A673 (cell line): ENCODE data around the gene PHTF2. TPM values are rescaled to one million over a fixed set of nuclear protein-coding genes. Genes with fewer than 3 reads are reported as not detected.

ENCODE experiments used
- BruUV-seq: library from RNA; stranded (reverse); fragments of 400-500 nt; replicated peaks from 2 replicates; lab custom pipeline; 2021; lab: Mats Ljungman, UMichigan
- CTCF ChIA-PET: fragments of 300-600 bp; sonication (Branson Sonifier 250); formaldehyde crosslinking; loops from one replicate; lab custom pipeline; 2022; ENCODE audit warnings: antibody characterized with exemption; lab: Charles Lee
- POLR2A ChIA-PET: fragments of 300-600 bp; sonication (Branson Sonifier 250); formaldehyde crosslinking; loops from one replicate; lab custom pipeline; 2022; ENCODE audit warnings: antibody characterized with exemption; ENCODE audit not compliant: low non-redundant PET; lab: Charles Lee
- DNase-seq: peaks from one replicate; pipeline ENCODE4 v3.0.0-alpha.2; 2015; ENCODE audit warnings: low spot score
- H3K27ac ChIP-seq: fragments of 200-600 bp; sonication (generic); 2 replicates; pipeline ENCODE4 v1.5.1; 2016; ENCODE audit warnings: mixed run types, low read depth, mild to moderate bottlenecking, mixed read lengths, antibody characterized with exemption, low read length; ENCODE audit not compliant: poor library complexity, severe bottlenecking
- H3K27me3 ChIP-seq: fragments of 200-600 bp; sonication (generic); replicated peaks from 2 replicates; pipeline ENCODE4 v1.6.1; 2017; ENCODE audit warnings: mixed run types, low read depth, mild to moderate bottlenecking, mixed read lengths, antibody characterized with exemption, low read length; ENCODE audit not compliant: insufficient read depth, poor library complexity
- H3K36me3 ChIP-seq: fragments of 200-600 bp; sonication (generic); 2 replicates; pipeline ENCODE4 v1.6.1; 2016; ENCODE audit warnings: mixed run types, mild to moderate bottlenecking, mixed read lengths, antibody characterized with exemption, low read length; ENCODE audit not compliant: insufficient read depth, poor library complexity, severe bottlenecking
- H3K4me1 ChIP-seq: fragments of 200-600 bp; sonication (generic); 2 replicates; pipeline ENCODE4 v1.6.1; 2017; ENCODE audit warnings: mixed run types, mild to moderate bottlenecking, mixed read lengths, antibody characterized with exemption, low read length; ENCODE audit not compliant: insufficient read depth, poor library complexity, severe bottlenecking
- H3K4me3 ChIP-seq: fragments of 200-600 bp; sonication (generic); 2 replicates; pipeline ENCODE4 v1.5.1; 2016; ENCODE audit warnings: low read depth, mixed run types, mild to moderate bottlenecking, mixed read lengths, low read length; ENCODE audit not compliant: poor library complexity, severe bottlenecking
- H3K9me3 ChIP-seq: fragments of 200-600 bp; sonication (generic); 2 replicates; pipeline ENCODE4 v1.6.1; 2016; ENCODE audit warnings: mixed run types, low read depth, mild to moderate bottlenecking, mixed read lengths, antibody characterized with exemption, low read length; ENCODE audit not compliant: poor library complexity, severe bottlenecking
- EZH2 ChIP-seq: fragments of 200-600 bp; sonication (generic); IDR thresholded peaks from 2 replicates; pipeline ENCODE4 v1.6.1; 2017; ENCODE audit warnings: borderline replicate concordance, low read depth, mild to moderate bottlenecking, mixed read lengths, antibody characterized with exemption, low read length; ENCODE audit not compliant: poor library complexity, severe bottlenecking
- intact Hi-C: fragments of 100-400 bp; cut with micrococcal nuclease; formaldehyde crosslinking; loops from one replicate; pipeline ENCODE4 v1.10.0; 2022; ENCODE audit not compliant: unreplicated experiment
- total RNA-seq: library from RNA; stranded (reverse); gene quantifications from 2 replicates; pipeline ENCODE4 v1.2.3, GENCODE V29; 2021
- TF ChIP-seq, protein P1 (sequence below): fragments of 300-800, 200-600 bp; sonication (generic); conservative IDR thresholded peaks from 2 replicates; pipeline ENCODE4 v1.5.1; 2017; ENCODE audit warnings: low read depth, mild to moderate bottlenecking, antibody characterized with exemption, low read length, moderate library complexity, mixed read lengths

PHTF2 gene
- total RNA-seq, 1 experiment from 2014 or later = 36.6 TPM

GRCh38 chr7:77830649-77831355 is 32.2 kb downstream of the PHTF2 start:
- H3K4me1 ChIP-seq = peaks cover 3% of the 10 kb centered on the region
- no peak for TF ChIP-seq EZH2
- TF ChIP-seq, protein P1, sequence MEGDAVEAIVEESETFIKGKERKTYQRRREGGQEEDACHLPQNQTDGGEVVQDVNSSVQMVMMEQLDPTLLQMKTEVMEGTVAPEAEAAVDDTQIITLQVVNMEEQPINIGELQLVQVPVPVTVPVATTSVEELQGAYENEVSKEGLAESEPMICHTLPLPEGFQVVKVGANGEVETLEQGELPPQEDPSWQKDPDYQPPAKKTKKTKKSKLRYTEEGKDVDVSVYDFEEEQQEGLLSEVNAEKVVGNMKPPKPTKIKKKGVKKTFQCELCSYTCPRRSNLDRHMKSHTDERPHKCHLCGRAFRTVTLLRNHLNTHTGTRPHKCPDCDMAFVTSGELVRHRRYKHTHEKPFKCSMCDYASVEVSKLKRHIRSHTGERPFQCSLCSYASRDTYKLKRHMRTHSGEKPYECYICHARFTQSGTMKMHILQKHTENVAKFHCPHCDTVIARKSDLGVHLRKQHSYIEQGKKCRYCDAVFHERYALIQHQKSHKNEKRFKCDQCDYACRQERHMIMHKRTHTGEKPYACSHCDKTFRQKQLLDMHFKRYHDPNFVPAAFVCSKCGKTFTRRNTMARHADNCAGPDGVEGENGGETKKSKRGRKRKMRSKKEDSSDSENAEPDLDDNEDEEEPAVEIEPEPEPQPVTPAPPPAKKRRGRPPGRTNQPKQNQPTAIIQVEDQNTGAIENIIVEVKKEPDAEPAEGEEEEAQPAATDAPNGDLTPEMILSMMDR = no peak
- H3K36me3 ChIP-seq = no peaks in the 10 kb centered on the region
- intact Hi-C loops = no loop called here
- no TSS peak for BruUV-seq
- H3K4me3 ChIP-seq = no peak overlapping the region
- ChIA-PET CTCF (no interaction called here), POLR2A (no interaction called here)
- no peak for DNase-seq
- no peaks in the 10 kb centered on the region for H3K27me3 ChIP-seq
- H3K27ac ChIP-seq = no peak overlapping the region
- no peaks in the 10 kb centered on the region for H3K9me3 ChIP-seq

DNA sequence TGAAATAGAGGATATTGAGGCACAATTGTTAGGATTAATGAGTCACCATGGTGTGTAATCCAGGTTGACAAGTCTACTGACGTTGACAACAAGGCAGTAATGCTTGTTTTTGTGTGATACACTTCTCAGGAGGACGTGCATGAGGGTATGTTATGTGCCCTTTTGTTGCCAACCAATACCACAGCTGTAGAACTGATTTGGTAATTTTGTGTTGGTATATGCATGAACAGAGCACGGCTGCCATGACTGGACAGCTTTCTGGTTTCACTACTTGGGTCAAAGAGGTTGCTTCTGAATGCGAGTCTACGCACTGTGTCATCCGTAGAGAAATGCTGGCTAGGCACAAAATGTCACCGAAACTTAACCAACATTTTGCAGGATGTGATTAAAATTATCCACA is 32.9 kb downstream of the PHTF2 start:
- ChIA-PET CTCF (no interaction called here), POLR2A (no interaction called here)
- no peaks in the 10 kb centered on the region for H3K27me3 ChIP-seq

GRCh38 chr7:77831953-77832352 is 33.4 kb downstream of the PHTF2 start:
- ChIA-PET POLR2A (no interaction called here), CTCF (no interaction called here)
- H3K4me1 ChIP-seq = peaks cover 3% of the 10 kb centered on the region
- H3K27ac ChIP-seq = no peak overlapping the region
- intact Hi-C loops = no loop called here
- H3K4me3 ChIP-seq = no peak overlapping the region
- no peaks in the 10 kb centered on the region for H3K27me3 ChIP-seq
- TF ChIP-seq, protein P1 = no peak
- TF ChIP-seq EZH2 = no peak
- no peaks in the 10 kb centered on the region for H3K36me3 ChIP-seq
- no peak for DNase-seq
- H3K9me3 ChIP-seq = no peaks in the 10 kb centered on the region
- no TSS peak for BruUV-seq

More for the DNA sequence above, 32.9 kb downstream of the PHTF2 start:
- no peak overlapping the region for H3K27ac ChIP-seq
- peaks cover 3% of the 10 kb centered on the region for H3K4me1 ChIP-seq
- H3K4me3 ChIP-seq = no peak overlapping the region
- no peaks in the 10 kb centered on the region for H3K9me3 ChIP-seq
- intact Hi-C loops = no loop called here
- no peak for TF ChIP-seq EZH2
- TF ChIP-seq, protein P1 = no peak
- H3K36me3 ChIP-seq = no peaks in the 10 kb centered on the region
- no peak for DNase-seq
- no TSS peak for BruUV-seq
